Activated naive CD8-positive, alpha-beta T cell treated with anti-CD3 and anti-CD28 coated beads, Interleukin-2, amount 10 ng/mL, durations not matched to agents 7 days and 5 days (primary cell): ENCODE measurements around the gene DMAC2L. TPM values are rescaled to one million over a fixed set of nuclear protein-coding genes. Genes with fewer than 3 reads are reported as not detected.
A peak's percentile ranks its signal among the peaks of the same experiment; 100 is the strongest.

Source experiments
- ATAC-seq: fragments of 150-1000 bp; cut with Tn5 transposase; one replicate; pipeline ENCODE4 v1.10.0; 2021; ENCODE audit warnings: low read depth, moderate library complexity
- POLR2A ChIA-PET: fragments of 350-600 bp; sonication (Branson Sonifier 250); formaldehyde crosslinking; loops from one replicate; lab custom pipeline; 2021; ENCODE audit warnings: antibody characterized with exemption; lab: Charles Lee
- DNase-seq: peaks from one replicate; pipeline ENCODE4 v3.0.0; 2021
- H3K27ac Mint-ChIP-seq: one replicate; pipeline ENCODE4 v1.8.0; 2022; ENCODE audit warnings: mild to moderate bottlenecking, mixed read lengths
- H3K27me3 Mint-ChIP-seq: one replicate; pipeline ENCODE4 v1.8.0; 2022; ENCODE audit warnings: mild to moderate bottlenecking, moderate library complexity, mixed read lengths
- H3K36me3 Mint-ChIP-seq: one replicate; pipeline ENCODE4 v1.8.0; 2021; ENCODE audit warnings: mild to moderate bottlenecking, mixed read lengths
- H3K4me1 Mint-ChIP-seq: one replicate; pipeline ENCODE4 v1.8.0; 2021; ENCODE audit warnings: mixed read lengths
- H3K4me3 Mint-ChIP-seq: one replicate; pipeline ENCODE4 v1.8.0; 2022; ENCODE audit warnings: mild to moderate bottlenecking, moderate library complexity, mixed read lengths
- H3K9me3 Mint-ChIP-seq: one replicate; pipeline ENCODE4 v1.8.0; 2021; ENCODE audit warnings: mixed read lengths
- total RNA-seq, 2 experiments: library from RNA; stranded (reverse); gene quantifications; one replicate each; pipeline ENCODE4 v1.2.3, GENCODE V29; 2021

DMAC2L gene
- 10 to 100 TPM; 19.0 to 19.4 TPM for total RNA-seq

- peaks cover 2% of the 10 kb centered on the region for H3K9me3 Mint-ChIP-seq
Measured at GRCh38 chr14:50311972-50312733, at the start of gene DMAC2L, which contains the start of gene L2HGDH. TSS of gene DMAC2L (plus strand) at chr14:50312324. CDS start at chr14:50321488, 9,164 bp downstream. TSS of gene L2HGDH (minus strand) at chr14:50312229. CDS start at chr14:50312150, 79 bp downstream.

GRCh38 chr14:50262865-50263264 lies 49.3 kb upstream of the DMAC2L start:
- no peaks in the 10 kb centered on the region for H3K9me3 Mint-ChIP-seq
- peaks cover 1% of the 10 kb centered on the region for H3K4me1 Mint-ChIP-seq
- DNase-seq = no peak
- no peak for ATAC-seq
- H3K36me3 Mint-ChIP-seq = peaks cover 5% of the 10 kb centered on the region
- no peak overlapping the region for H3K4me3 Mint-ChIP-seq
- POLR2A ChIA-PET = no interaction called here
- H3K27ac Mint-ChIP-seq = no peak overlapping the region
- H3K27me3 Mint-ChIP-seq = no peaks in the 10 kb centered on the region

More at GRCh38 chr14:50311972-50312733, at the start of gene DMAC2L, which contains the start of gene L2HGDH:
- peaks cover 26% of the 10 kb centered on the region for H3K4me1 Mint-ChIP-seq
- peak; percentile 94 for DNase-seq
- no peaks in the 10 kb centered on the region for H3K27me3 Mint-ChIP-seq
- peak within 1 kb of the TSS; percentile 92 for H3K4me3 Mint-ChIP-seq
- H3K36me3 Mint-ChIP-seq = peaks cover 27% of the 10 kb centered on the region
- peak; percentile 90 for ATAC-seq
- POLR2A ChIA-PET = interaction anchor here (0.6 to 2.3 kb wide), 8 partner anchors 9 to 619 kb away, joined by 3 to 13 read pairs (median 4); partner anchors contain the start of genes ATL1, KLHDC1, KLHDC2 and SOS2
- peak within 1 kb of the TSS; percentile 95 for H3K27ac Mint-ChIP-seq

GRCh38 chr14:50263321-50263720 lies 48.8 kb upstream of the DMAC2L start:
- no peaks in the 10 kb centered on the region for H3K9me3 Mint-ChIP-seq
- peaks cover 1% of the 10 kb centered on the region for H3K4me1 Mint-ChIP-seq
- ATAC-seq (no peak), DNase-seq (no peak)
- H3K27ac Mint-ChIP-seq = no peak overlapping the region
- peaks cover 5% of the 10 kb centered on the region for H3K36me3 Mint-ChIP-seq
- POLR2A ChIA-PET = no interaction called here
- H3K27me3 Mint-ChIP-seq = no peaks in the 10 kb centered on the region
- H3K4me3 Mint-ChIP-seq = no peak overlapping the region

GRCh38 chr14:50265029-50265428 lies 47.1 kb upstream of the DMAC2L start:
- Mint-ChIP-seq H3K36me3 (peaks cover 14% of the 10 kb centered on the region), H3K9me3 (no peaks in the 10 kb centered on the region), H3K4me1 (peaks cover 1% of the 10 kb centered on the region), H3K27ac (no peak overlapping the region), H3K4me3 (no peak overlapping the region), H3K27me3 (no peaks in the 10 kb centered on the region)
- POLR2A ChIA-PET = no interaction called here
- no peak for ATAC-seq
- no peak for DNase-seq

GRCh38 chr14:50270932-50271331 lies 41.2 kb upstream of the DMAC2L start:
- Mint-ChIP-seq H3K4me3 (no peak overlapping the region), H3K9me3 (no peaks in the 10 kb centered on the region), H3K27me3 (no peaks in the 10 kb centered on the region), H3K36me3 (peaks cover 17% of the 10 kb centered on the region), H3K27ac (no peak overlapping the region), H3K4me1 (no peaks in the 10 kb centered on the region)
- DNase-seq = no peak
- ATAC-seq = no peak
- POLR2A ChIA-PET = no interaction called here

DNA sequence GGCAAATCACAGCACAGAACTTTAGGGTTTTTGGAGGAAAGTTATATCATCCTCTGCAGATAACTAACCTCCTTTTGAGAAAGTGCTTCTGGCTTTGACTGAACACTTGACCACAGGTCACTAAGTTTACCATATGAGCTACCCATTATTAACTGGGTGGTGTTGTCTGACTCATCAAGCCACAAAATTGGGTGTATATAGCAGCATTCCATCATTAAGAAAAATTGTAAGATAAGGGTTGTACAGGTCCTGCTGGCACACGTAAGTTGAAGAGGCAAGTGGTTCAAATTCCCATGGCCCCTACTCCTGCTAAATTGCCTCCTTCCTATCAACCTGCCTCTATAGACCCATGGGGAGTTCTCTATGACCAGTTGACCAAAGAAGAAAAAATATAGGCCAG lies 39.6 kb upstream of the DMAC2L start:
- H3K27ac Mint-ChIP-seq = no peak overlapping the region

GRCh38 chr14:50285861-50286260 lies 26.3 kb upstream of the DMAC2L start:
- POLR2A ChIA-PET = no interaction called here
- DNase-seq (no peak), ATAC-seq (no peak)
- Mint-ChIP-seq H3K27ac (no peak overlapping the region), H3K36me3 (peaks cover 17% of the 10 kb centered on the region), H3K4me3 (no peak overlapping the region), H3K9me3 (no peaks in the 10 kb centered on the region), H3K4me1 (no peaks in the 10 kb centered on the region), H3K27me3 (no peaks in the 10 kb centered on the region)

More for the DNA sequence above, 39.6 kb upstream of the DMAC2L start:
- DNase-seq (no peak), ATAC-seq (no peak)
- no peaks in the 10 kb centered on the region for H3K27me3 Mint-ChIP-seq
- H3K9me3 Mint-ChIP-seq = no peaks in the 10 kb centered on the region
- peaks cover 21% of the 10 kb centered on the region for H3K36me3 Mint-ChIP-seq
- POLR2A ChIA-PET = interaction anchor here (0.5 kb wide), 1 partner anchor 60 kb away, joined by 3 read pairs; no protein-coding TSS in a partner anchor
- no peaks in the 10 kb centered on the region for H3K4me1 Mint-ChIP-seq
- no peak overlapping the region for H3K4me3 Mint-ChIP-seq

- POLR2A ChIA-PET = no interaction called here
- H3K27ac Mint-ChIP-seq = no peak overlapping the region
- H3K27me3 Mint-ChIP-seq = no peaks in the 10 kb centered on the region
- no peaks in the 10 kb centered on the region for H3K4me1 Mint-ChIP-seq
- H3K36me3 Mint-ChIP-seq = peaks cover 26% of the 10 kb centered on the region
- ATAC-seq (no peak), DNase-seq (no peak)
- no peaks in the 10 kb centered on the region for H3K9me3 Mint-ChIP-seq
- H3K4me3 Mint-ChIP-seq = no peak overlapping the region
Measured at GRCh38 chr14:50288146-50288545, 24.0 kb upstream of the DMAC2L start.

DNA sequence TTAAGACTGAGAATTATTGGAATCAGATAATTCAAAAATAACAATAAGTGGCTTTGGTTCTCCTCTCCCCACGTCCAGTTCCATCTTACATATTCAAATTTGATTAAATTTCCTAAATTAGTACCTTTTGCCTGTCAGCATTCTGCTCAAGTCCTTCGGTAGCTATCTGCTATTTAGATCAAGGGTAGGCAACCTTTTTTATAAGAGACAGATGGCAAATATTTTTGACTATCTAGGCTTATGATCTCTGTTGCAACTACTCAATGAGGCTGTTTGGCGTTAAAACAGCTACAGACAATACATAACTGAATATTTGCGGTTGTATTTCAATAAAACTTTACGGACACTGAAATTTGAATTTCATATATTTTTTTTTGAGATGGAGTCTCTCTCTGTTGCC lies 21.8 kb upstream of the DMAC2L start:
- Mint-ChIP-seq H3K9me3 (no peaks in the 10 kb centered on the region), H3K27ac (no peak overlapping the region), H3K27me3 (no peaks in the 10 kb centered on the region), H3K4me3 (no peak overlapping the region), H3K4me1 (no peaks in the 10 kb centered on the region), H3K36me3 (peaks cover 33% of the 10 kb centered on the region)
- ATAC-seq (no peak), DNase-seq (no peak)
- POLR2A ChIA-PET = interaction anchor here (0.6 kb wide), 1 partner anchor 26 kb away, joined by 4 read pairs; no protein-coding TSS in a partner anchor

DNA sequence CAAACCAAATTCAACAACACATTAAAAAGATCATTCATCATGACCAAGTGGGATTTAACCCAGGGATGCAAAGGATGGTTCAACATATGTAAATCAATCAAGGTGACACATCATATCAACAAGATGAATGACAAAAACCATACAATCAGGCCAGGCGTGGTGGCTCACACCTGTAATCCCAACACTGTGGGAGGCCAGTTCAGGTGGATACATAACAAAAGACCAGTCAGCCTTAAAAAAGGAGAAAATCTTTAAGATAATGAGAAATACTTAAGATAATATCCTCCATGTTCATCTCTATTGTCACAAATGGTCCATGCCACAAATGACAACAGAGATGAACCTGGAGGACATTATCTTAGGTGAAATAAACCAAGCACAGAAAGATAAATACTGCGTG lies 12.5 kb upstream of the DMAC2L start:
- peaks cover 4% of the 10 kb centered on the region for H3K4me1 Mint-ChIP-seq
- ATAC-seq = no peak
- no peaks in the 10 kb centered on the region for H3K27me3 Mint-ChIP-seq
- peaks cover 35% of the 10 kb centered on the region for H3K36me3 Mint-ChIP-seq
- H3K9me3 Mint-ChIP-seq = no peaks in the 10 kb centered on the region
- H3K27ac Mint-ChIP-seq = no peak overlapping the region
- POLR2A ChIA-PET = no interaction called here
- H3K4me3 Mint-ChIP-seq = no peak overlapping the region
- no peak for DNase-seq

DNA sequence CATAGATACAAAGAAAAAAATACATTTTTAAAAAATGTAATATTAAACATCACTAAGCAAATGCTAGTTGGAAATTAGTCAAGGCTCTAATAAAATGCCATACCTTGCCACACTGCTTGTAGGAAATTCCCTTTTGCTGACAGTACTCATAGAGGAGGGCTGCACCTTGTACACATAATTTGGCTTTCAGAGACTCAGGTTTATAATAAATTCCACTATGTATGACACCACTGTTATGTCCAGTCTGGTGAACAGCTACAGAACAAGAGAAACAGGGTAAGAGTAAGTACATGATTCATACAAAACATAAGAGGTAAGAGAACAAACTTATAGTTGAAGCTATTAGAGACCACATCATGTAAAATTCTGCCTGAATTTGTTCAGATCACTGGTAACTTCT lies 10.2 kb upstream of the DMAC2L start:
- ATAC-seq (no peak), DNase-seq (no peak)
- H3K4me3 Mint-ChIP-seq = no peak overlapping the region
- H3K36me3 Mint-ChIP-seq = peaks cover 38% of the 10 kb centered on the region
- H3K9me3 Mint-ChIP-seq = no peaks in the 10 kb centered on the region
- POLR2A ChIA-PET = no interaction called here
- peaks cover 4% of the 10 kb centered on the region for H3K4me1 Mint-ChIP-seq
- H3K27me3 Mint-ChIP-seq = no peaks in the 10 kb centered on the region
- H3K27ac Mint-ChIP-seq = no peak overlapping the region

GRCh38 chr14:50303744-50304471 lies 8.2 kb upstream of the DMAC2L start:
- no peaks in the 10 kb centered on the region for H3K9me3 Mint-ChIP-seq
- no peak overlapping the region for H3K27ac Mint-ChIP-seq
- H3K4me1 Mint-ChIP-seq = peaks cover 4% of the 10 kb centered on the region
- POLR2A ChIA-PET = no interaction called here
- no peak for ATAC-seq
- peaks cover 30% of the 10 kb centered on the region for H3K36me3 Mint-ChIP-seq
- DNase-seq = no peak
- H3K27me3 Mint-ChIP-seq = no peaks in the 10 kb centered on the region
- no peak overlapping the region for H3K4me3 Mint-ChIP-seq

- Mint-ChIP-seq H3K27me3 (no peaks in the 10 kb centered on the region), H3K27ac (no peak overlapping the region), H3K4me1 (peaks cover 17% of the 10 kb centered on the region), H3K36me3 (peaks cover 7% of the 10 kb centered on the region), H3K9me3 (no peaks in the 10 kb centered on the region), H3K4me3 (no peak overlapping the region)
- POLR2A ChIA-PET = no interaction called here
- no peak for ATAC-seq
- no peak for DNase-seq
Measured at GRCh38 chr14:50308363-50308915, 3.7 kb upstream of the DMAC2L start.
